B cell (primary cell): ENCODE results near the gene RIPOR2. TPM values are rescaled to one million over a fixed set of nuclear protein-coding genes. Genes with fewer than 3 reads are reported as not detected.
A peak's percentile ranks its signal among the peaks of the same experiment; 100 is the strongest.

Experiments used
- ATAC-seq: fragments of 200-7000 bp; cut with Tn5 transposase; one replicate; pipeline ENCODE4 v1.10.0; 2021; ENCODE audit warnings: low read depth, mild to moderate bottlenecking, moderate number of reproducible peaks, moderate library complexity
- CTCF ChIA-PET: fragments of 350-600 bp; sonication (Branson Sonifier 250); formaldehyde crosslinking; loops from one replicate; lab custom pipeline; 2021; ENCODE audit warnings: antibody characterized with exemption, inconsistent platforms; lab: Charles Lee
- POLR2A ChIA-PET: fragments of 350-600 bp; sonication (Branson Sonifier 250); formaldehyde crosslinking; loops from one replicate; lab custom pipeline; 2021; ENCODE audit warnings: antibody characterized with exemption; lab: Charles Lee
- DNase-seq: peaks from one replicate; pipeline ENCODE4 v3.0.0; 2013
- H2AFZ ChIP-seq: 2 replicates; pipeline ENCODE4 v1.6.1; 2012; ENCODE audit warnings: mild to moderate bottlenecking, low read depth, low read length; ENCODE audit not compliant: insufficient read depth, poor library complexity, severe bottlenecking
- H3K27ac ChIP-seq, 2 donors: 1 replicate in 1 of 2; 2 replicates in 1 of 2; pipeline ENCODE4 v1.5.1; 2012 to 2013; ENCODE audit warnings: low read length in 2 of 2, mild to moderate bottlenecking in 2 of 2, moderate library complexity in 1 of 2
- H3K27me3 ChIP-seq, 4 experiments: fragments of 200-600 bp in 1 of 4; sonication (generic) in 1 of 4; replicated peaks in 1 of 4; 1 replicate in 2 of 4; 2 replicates in 2 of 4; pipeline versions ENCODE4 v1.6.1 to v1.7.0; 2013 to 2016; ENCODE audit warnings: low read length in 3 of 4, mild to moderate bottlenecking in 2 of 4, mixed read lengths in 1 of 4, moderate library complexity in 1 of 4; ENCODE audit not compliant: insufficient read depth in 4 of 4, control insufficient read depth in 3 of 4; ENCODE audit errors: control extremely low read depth in 1 of 4
- H3K36me3 ChIP-seq, 2 experiments: replicated peaks in 1 of 2; 1 replicate in 1 of 2; 2 replicates in 1 of 2; pipeline versions ENCODE4 v1.6.1 to v1.7.1; 2013; ENCODE audit warnings: low read length in 1 of 2; ENCODE audit not compliant: insufficient read depth in 2 of 2, control insufficient read depth in 1 of 2; ENCODE audit errors: control extremely low read depth in 1 of 2, extremely low read depth in 1 of 2
- H3K4me1 ChIP-seq, 2 donors: fragments of 200-600 bp in 1 of 2; sonication (generic) in 1 of 2; 1 replicate in 1 of 2; 2 replicates in 1 of 2; pipeline versions ENCODE4 v1.5.1 to v1.6.1; 2013 to 2017; ENCODE audit warnings: low read length in 2 of 2; ENCODE audit not compliant: control insufficient read depth in 2 of 2, insufficient read depth in 2 of 2
- H3K4me2 ChIP-seq: replicated peaks from 2 replicates; pipeline ENCODE3; 2012; ENCODE audit warnings: mild to moderate bottlenecking, low read depth, low read length; ENCODE audit not compliant: poor library complexity, severe bottlenecking
- H3K4me3 ChIP-seq, 5 experiments: fragments of 200-600 bp in 1 of 5; sonication (generic) in 1 of 5; 1 replicate in 3 of 5; 2 replicates in 2 of 5; pipeline versions ENCODE4 v1.5.1 to v1.7.0; 2011 to 2016; ENCODE audit warnings: low read length in 4 of 5, mild to moderate bottlenecking in 4 of 5, low read depth in 2 of 5, control low read depth in 1 of 5, moderate library complexity in 1 of 5; ENCODE audit not compliant: insufficient read depth in 1 of 5; ENCODE audit errors: control extremely low read depth in 1 of 5, extremely low read depth in 1 of 5
- H3K79me2 ChIP-seq: fragments of 200-600 bp; sonication (generic); one replicate; pipeline ENCODE4 v1.6.0; 2016; ENCODE audit warnings: low read length; ENCODE audit not compliant: control insufficient read depth, insufficient read depth
- H3K9ac ChIP-seq: fragments of 200-600 bp; sonication (generic); 2 replicates; pipeline ENCODE4 v1.6.1; 2017; ENCODE audit warnings: mild to moderate bottlenecking, low read length, moderate library complexity
- H3K9me3 ChIP-seq, 3 donors: one replicate each; pipeline versions ENCODE4 v1.6.1 to v1.7.1; 2013; ENCODE audit warnings: low read length in 2 of 3; ENCODE audit not compliant: control insufficient read depth in 2 of 3, insufficient read depth in 1 of 3; ENCODE audit errors: control extremely low read depth in 1 of 3
- H4K20me1 ChIP-seq: 2 replicates; pipeline ENCODE4 v1.6.0; 2012; ENCODE audit warnings: mild to moderate bottlenecking, low read length; ENCODE audit not compliant: insufficient read depth, control insufficient read depth, poor library complexity, severe bottlenecking
- H3K27ac Mint-ChIP-seq: one replicate; pipeline ENCODE4 v1.8.0; 2021; ENCODE audit warnings: mixed read lengths
- H3K27me3 Mint-ChIP-seq: one replicate; pipeline ENCODE4 v1.8.0; 2021; ENCODE audit warnings: mixed read lengths
- H3K4me1 Mint-ChIP-seq: one replicate; pipeline ENCODE4 v1.8.0; 2021; ENCODE audit warnings: mixed read lengths
- H3K4me3 Mint-ChIP-seq: one replicate; pipeline ENCODE4 v1.8.0; 2021; ENCODE audit warnings: mixed read lengths
- H3K9me3 Mint-ChIP-seq: one replicate; pipeline ENCODE4 v1.8.0; 2022; ENCODE audit warnings: mixed read lengths; ENCODE audit not compliant: insufficient read depth
- EZH2 ChIP-seq: IDR thresholded peaks from 2 replicates; pipeline ENCODE4 v1.6.1; 2012; ENCODE audit warnings: borderline replicate concordance, low read depth, mild to moderate bottlenecking, moderate library complexity, low read length; ENCODE audit not compliant: insufficient read depth, poor library complexity, severe bottlenecking
- WGBS: methylation state at CpG from one replicate; pipeline ENCODE4 v1.1.5; 2013; ENCODE audit warnings: missing lambda C conversion rate; ENCODE audit not compliant: insufficient coverage; 5-methylcytosine and 5-hydroxymethylcytosine counted together
- intact Hi-C: fragments of 100-400 bp; cut with micrococcal nuclease; formaldehyde crosslinking; loops from one replicate; pipeline ENCODE4 v1.10.0; 2022
- polyA plus RNA-seq: library from polyadenylated mRNA; depleted of rRNA; stranded (reverse); fragments of >200 nt; gene quantifications from 2 replicates; pipeline ENCODE4 v1.2.3, GENCODE V29; 2012
- total RNA-seq, 2 donors: library from RNA; stranded (reverse); fragments of 120-200 nt in 1 of 2; gene quantifications; 1 replicate in 1 of 2; 2 replicates in 1 of 2; pipeline versions ENCODE4 v1.2.3 to v1.2.4, GENCODE V29; 2013 to 2022
- TF ChIP-seq, protein P1 (sequence below): fragments of 200-600 bp; IDR thresholded peaks from one replicate; pipeline ENCODE4 v1.8.0; 2022; ENCODE audit warnings: antibody characterized with exemption, mild to moderate bottlenecking

RIPOR2 gene
- total and polyA plus RNA-seq, 2 donors (not counting 1 experiment from before 2014, with no cell fraction given): 300 to 430 TPM

DNA sequence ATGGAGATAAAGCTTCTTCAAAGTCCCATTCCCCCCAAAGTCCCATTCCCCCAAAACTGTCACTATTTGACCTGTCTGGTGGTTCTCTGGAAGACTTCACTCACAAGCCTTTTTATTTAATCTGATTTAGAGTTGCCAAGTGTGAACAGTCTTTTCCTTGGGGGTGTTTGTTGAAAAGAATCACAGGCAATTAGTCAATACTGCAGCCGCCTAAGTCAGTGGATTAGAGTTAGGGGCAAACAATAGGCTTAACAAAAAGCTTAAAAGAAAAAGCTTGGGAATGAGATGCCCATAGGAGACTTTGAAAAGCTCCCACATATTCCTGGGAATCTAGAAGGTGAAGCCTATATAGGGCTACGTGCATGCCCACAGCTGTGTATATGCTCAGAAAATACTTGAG lies 8.0 kb upstream of the RIPOR2 start:
- CTCF ChIA-PET: interaction anchor here (0.7 to 3.3 kb wide), 5 partner anchors 9 to 88 kb away, joined by 3 to 26 read pairs (median 3); partner anchors contain the start of gene RIPOR2
- Histone ChIP-seq H3K27ac (peak overlapping the region in 1 of 2 donors; percentile 52), H3K4me2 (no peak overlapping the region), H3K4me1 (peaks cover 67 to 75% of the 10 kb centered on the region in 2 donors), H3K79me2 (peaks cover 75% of the 10 kb centered on the region), H3K36me3 (no peaks in the 10 kb centered on the region), H2AFZ (no peak overlapping the region), H3K4me3 (no peak overlapping the region), H3K9me3 (peaks cover 7 to 27% (median 14%) of the 10 kb centered on the region in 3 donors), H3K9ac (peak overlapping the region; percentile 1), H4K20me1 (no peaks in the 10 kb centered on the region), H3K27me3 (no peaks in the 10 kb centered on the region)
- Mint-ChIP-seq H3K27ac (peak overlapping the region; percentile 69), H3K9me3 (peaks cover 10% of the 10 kb centered on the region), H3K4me3 (no peak overlapping the region), H3K27me3 (no peaks in the 10 kb centered on the region), H3K4me1 (peaks cover 62% of the 10 kb centered on the region)
- DNase-seq: no peak
- no peak for ATAC-seq
- POLR2A ChIA-PET: interaction anchor here (0.7 to 1.1 kb wide), 2 partner anchors 8 to 38 kb away, joined by 3 read pairs; partner anchors contain the start of gene RIPOR2
- TF ChIP-seq, protein P1, sequence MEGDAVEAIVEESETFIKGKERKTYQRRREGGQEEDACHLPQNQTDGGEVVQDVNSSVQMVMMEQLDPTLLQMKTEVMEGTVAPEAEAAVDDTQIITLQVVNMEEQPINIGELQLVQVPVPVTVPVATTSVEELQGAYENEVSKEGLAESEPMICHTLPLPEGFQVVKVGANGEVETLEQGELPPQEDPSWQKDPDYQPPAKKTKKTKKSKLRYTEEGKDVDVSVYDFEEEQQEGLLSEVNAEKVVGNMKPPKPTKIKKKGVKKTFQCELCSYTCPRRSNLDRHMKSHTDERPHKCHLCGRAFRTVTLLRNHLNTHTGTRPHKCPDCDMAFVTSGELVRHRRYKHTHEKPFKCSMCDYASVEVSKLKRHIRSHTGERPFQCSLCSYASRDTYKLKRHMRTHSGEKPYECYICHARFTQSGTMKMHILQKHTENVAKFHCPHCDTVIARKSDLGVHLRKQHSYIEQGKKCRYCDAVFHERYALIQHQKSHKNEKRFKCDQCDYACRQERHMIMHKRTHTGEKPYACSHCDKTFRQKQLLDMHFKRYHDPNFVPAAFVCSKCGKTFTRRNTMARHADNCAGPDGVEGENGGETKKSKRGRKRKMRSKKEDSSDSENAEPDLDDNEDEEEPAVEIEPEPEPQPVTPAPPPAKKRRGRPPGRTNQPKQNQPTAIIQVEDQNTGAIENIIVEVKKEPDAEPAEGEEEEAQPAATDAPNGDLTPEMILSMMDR: no peak
- no peak for TF ChIP-seq EZH2
- WGBS: 100% methylated on average over 2 of the region's 2 CpGs
- intact Hi-C loops: no loop called here

DNA sequence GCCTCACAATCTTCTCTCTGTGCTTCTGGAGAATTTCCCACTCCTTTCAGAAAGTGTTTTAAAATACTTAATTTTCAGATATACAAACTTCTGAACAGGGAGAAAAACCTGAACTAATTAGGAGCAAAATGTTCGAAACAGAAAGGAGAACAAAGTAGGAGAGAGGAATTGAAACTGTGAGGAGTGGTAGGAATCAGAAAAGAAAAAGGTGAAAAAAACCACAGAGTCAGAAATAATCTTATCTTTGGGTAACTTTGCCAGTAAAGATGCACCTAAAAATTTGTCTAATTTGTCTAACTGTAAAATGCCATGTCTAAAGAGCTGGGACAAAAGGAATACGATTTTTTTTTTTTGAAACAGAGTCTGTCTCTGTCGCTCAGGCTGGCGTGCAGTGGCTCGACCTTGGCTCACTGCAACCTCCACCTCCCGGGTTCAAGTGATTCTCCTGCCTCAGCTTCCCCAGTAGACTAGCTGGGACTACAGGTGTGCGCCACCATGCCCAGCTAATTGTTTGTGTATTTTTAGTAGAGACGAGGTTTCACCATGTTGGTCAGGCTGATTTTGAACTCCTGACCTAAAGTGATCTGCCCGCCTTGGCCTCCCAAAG lies 4.7 kb upstream of the RIPOR2 start:
- no peaks in the 10 kb centered on the region for H3K27me3 Mint-ChIP-seq
- Histone ChIP-seq H3K79me2 (peaks cover 80% of the 10 kb centered on the region), H2AFZ (no peak overlapping the region), H3K27me3 (no peaks in the 10 kb centered on the region), H3K36me3 (no peaks in the 10 kb centered on the region), H3K9me3 (peaks cover 0 to 19% (median 7%) of the 10 kb centered on the region in 3 donors), H3K4me1 (peaks cover 65 to 71% of the 10 kb centered on the region in 2 donors), H3K9ac (peak overlapping the region; percentile 27), H3K4me3 (peak overlapping the region in 4 of 5 experiments; percentile 11 to 28 (median 22)), H4K20me1 (no peaks in the 10 kb centered on the region), H3K4me2 (peak overlapping the region; percentile 69), H3K27ac (peak overlapping the region; percentile 77 to 93)
- TF ChIP-seq EZH2: no peak
- TF ChIP-seq, protein P1: no peak
- ATAC-seq: no peak
- H3K9me3 Mint-ChIP-seq: peaks cover 5% of the 10 kb centered on the region
- peak overlapping the region; percentile 86 for H3K4me3 Mint-ChIP-seq
- 27% methylated on average over 6 of the region's 9 CpGs for WGBS
- CTCF ChIA-PET: interaction anchor here (1.1 to 19.0 kb wide), 3 partner anchors 10 to 55 kb away, joined by 4 to 465 read pairs (median 227); no protein-coding TSS in a partner anchor
- intact Hi-C loops: loop anchor here (1.0 kb wide), 2 partner anchors 8 to 9 kb away; no protein-coding TSS in a partner anchor
- peak; percentile 63 for DNase-seq
- H3K27ac Mint-ChIP-seq: peak overlapping the region; percentile 97
- POLR2A ChIA-PET: interaction anchor here (0.6 to 10.0 kb wide), 3 partner anchors 12 to 51 kb away, joined by 3 to 229 read pairs (median 4); no protein-coding TSS in a partner anchor
- peaks cover 67% of the 10 kb centered on the region for H3K4me1 Mint-ChIP-seq
